Gastrocnemius medialis (tissue), 4 donors: Measurements from ENCODE around the gene GMCL2.

Experiments
- CTCF ChIP-seq, 5 experiments: fragments of 450-650 bp in 3 of 5; fragments of 200-600 bp in 2 of 5; sonication (generic) in 2 of 5; IDR thresholded peaks in 4 of 5; conservative IDR thresholded peaks in 1 of 5; 1 replicate in 4 of 5; 2 replicates in 1 of 5; pipeline ENCODE4 v1.5.1; 2016 to 2019; ENCODE audit warnings: antibody characterized with exemption in 5 of 5, mild to moderate bottlenecking in 3 of 5, moderate library complexity in 3 of 5
- POLR2A ChIP-seq, 2 donors: fragments of 450-650 bp; IDR thresholded peaks; one replicate each; pipeline ENCODE4 v1.6.1; 2017; ENCODE audit warnings: antibody characterized with exemption in 2 of 2, mild to moderate bottlenecking in 2 of 2, moderate library complexity in 2 of 2

GRCh38 chr5:178176791-178177190 lies 10.4 kb downstream of the GMCL2 start:
- TF ChIP-seq POLR2A (IDR thresholded peaks at IDR 0.05) (no peak), CTCF (IDR thresholded peaks at IDR 0.05 in 4 of 5, conservative IDR thresholded peaks at IDR 0.05 in 1 of 5) (no peak)
